ENCODE data around the gene SYK. TPM values are rescaled to one million over a fixed set of nuclear protein-coding genes. Genes with fewer than 3 reads are reported as not detected.

The SYK gene
- total RNA-seq, 1 experiment from 2014 or later: 5.9 TPM

DNA sequence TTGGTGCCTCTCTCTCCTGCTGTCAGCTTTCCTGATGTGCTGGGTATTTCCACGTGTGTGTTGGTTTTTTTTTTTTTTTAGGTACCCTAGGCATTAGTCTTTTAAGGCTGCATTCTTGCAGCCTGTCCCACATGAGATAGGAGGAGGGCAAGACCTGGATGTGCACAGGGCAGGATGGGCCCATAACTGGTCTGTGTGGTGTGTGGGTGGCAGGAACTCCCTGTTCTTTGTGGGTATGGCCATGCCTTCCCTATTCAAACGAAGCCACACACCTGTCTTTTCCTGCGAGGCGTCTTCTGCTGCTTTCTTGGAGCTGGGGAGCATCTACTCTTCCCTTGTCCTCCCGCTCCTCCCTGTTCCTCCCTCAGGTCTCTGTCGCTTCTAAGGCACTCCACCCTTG lies 6.8 kb downstream of the SYK start:
- intact Hi-C loops (cut with micrococcal nuclease): no loop called here
- Mint-ChIP-seq H3K36me3 (ENCODE audit: insufficient read depth, unreplicated experiment) (no peaks in the 10 kb centered on the region), H3K4me3 (ENCODE audit: unreplicated experiment) (no peak overlapping the region), H3K27me3 (ENCODE audit: insufficient read depth, unreplicated experiment) (no peaks in the 10 kb centered on the region), H3K27ac (ENCODE audit: low read depth, unreplicated experiment) (no peak overlapping the region), H3K9me3 (ENCODE audit: unreplicated experiment) (no peaks in the 10 kb centered on the region), H3K4me1 (ENCODE audit: insufficient read depth, unreplicated experiment) (peaks cover 22% of the 10 kb centered on the region)
- no peak for DNase-seq (ENCODE audit: unreplicated experiment)
- TF ChIP-seq, protein P1, sequence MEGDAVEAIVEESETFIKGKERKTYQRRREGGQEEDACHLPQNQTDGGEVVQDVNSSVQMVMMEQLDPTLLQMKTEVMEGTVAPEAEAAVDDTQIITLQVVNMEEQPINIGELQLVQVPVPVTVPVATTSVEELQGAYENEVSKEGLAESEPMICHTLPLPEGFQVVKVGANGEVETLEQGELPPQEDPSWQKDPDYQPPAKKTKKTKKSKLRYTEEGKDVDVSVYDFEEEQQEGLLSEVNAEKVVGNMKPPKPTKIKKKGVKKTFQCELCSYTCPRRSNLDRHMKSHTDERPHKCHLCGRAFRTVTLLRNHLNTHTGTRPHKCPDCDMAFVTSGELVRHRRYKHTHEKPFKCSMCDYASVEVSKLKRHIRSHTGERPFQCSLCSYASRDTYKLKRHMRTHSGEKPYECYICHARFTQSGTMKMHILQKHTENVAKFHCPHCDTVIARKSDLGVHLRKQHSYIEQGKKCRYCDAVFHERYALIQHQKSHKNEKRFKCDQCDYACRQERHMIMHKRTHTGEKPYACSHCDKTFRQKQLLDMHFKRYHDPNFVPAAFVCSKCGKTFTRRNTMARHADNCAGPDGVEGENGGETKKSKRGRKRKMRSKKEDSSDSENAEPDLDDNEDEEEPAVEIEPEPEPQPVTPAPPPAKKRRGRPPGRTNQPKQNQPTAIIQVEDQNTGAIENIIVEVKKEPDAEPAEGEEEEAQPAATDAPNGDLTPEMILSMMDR (IDR thresholded peaks at IDR 0.05; ENCODE audit: unreplicated experiment): no peak
- POLR2A ChIA-PET: no interaction called here
- CTCF ChIA-PET: no interaction called here
- no TSS peak for BruUV-seq (replicated peaks)

DNA sequence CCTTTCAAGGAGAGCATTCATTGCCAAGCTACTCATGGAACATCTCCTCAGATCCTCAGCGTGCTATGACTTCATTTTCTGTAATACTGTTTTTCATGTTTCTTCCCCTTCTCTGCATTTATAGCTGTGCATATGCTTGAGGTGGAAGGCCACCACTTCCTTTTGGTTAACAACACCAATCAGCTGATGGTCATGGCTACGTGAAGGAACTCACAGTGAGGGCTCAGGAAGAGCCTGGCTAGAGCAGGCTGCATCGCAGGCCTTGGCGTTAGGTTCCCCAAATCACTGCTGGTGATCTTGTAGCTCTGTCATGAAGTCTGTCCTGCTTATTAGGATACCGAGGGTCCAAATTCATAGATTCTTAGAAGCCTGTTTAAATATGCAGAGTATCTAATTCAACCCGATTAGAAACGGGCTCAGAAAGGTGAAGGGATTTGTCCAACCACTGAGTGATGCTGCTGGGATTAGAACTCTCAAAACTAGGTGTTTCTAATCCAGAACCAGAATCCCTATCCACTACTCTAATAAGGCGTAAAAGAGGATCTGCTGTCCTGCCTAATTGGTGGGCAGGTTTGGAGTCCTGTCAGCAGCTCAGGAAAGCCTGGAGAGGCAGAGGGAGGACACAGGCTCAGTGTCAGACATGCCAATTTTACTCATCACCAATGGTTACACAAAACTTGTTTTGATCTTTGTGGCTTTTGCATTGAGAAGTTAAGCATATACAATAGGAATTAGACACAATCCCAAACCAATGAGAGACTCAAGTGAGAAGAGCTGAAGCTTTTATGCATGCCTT lies 7.5 kb downstream of the SYK start:
- Mint-ChIP-seq H3K36me3 (ENCODE audit: insufficient read depth, unreplicated experiment) (no peaks in the 10 kb centered on the region), H3K9me3 (ENCODE audit: unreplicated experiment) (no peaks in the 10 kb centered on the region), H3K27ac (ENCODE audit: low read depth, unreplicated experiment) (no peak overlapping the region), H3K4me3 (ENCODE audit: unreplicated experiment) (no peak overlapping the region), H3K27me3 (ENCODE audit: insufficient read depth, unreplicated experiment) (no peaks in the 10 kb centered on the region), H3K4me1 (ENCODE audit: insufficient read depth, unreplicated experiment) (peaks cover 22% of the 10 kb centered on the region)
- ChIA-PET POLR2A (no interaction called here), CTCF (interaction anchor here (1.2 kb wide), 1 partner anchor 34 kb away, joined by 3 read pairs; no protein-coding TSS in a partner anchor)
- DNase-seq (ENCODE audit: unreplicated experiment): no peak
- intact Hi-C loops (cut with micrococcal nuclease): no loop called here
- no TSS peak for BruUV-seq (replicated peaks)
- TF ChIP-seq, protein P1 (IDR thresholded peaks at IDR 0.05; ENCODE audit: unreplicated experiment): no peak

DNA sequence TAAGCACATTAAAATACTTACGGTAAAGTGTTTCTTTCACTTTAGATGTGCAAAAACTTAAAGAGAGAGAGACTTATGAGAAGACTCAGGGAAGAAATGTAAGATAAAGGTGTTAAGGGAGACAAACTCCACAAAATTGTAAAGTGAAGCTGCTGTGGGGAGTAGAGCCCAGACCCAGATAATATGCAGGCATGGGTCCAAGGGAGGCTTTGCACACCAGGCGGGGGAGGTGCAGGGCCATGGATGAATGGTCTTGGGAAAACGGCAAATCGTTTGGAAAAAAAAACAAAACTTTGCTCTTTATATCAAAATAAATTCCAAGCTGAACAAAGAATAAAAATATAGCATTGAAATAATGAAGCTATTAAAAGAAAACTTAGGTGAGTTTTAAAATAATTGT lies 9.1 kb downstream of the SYK start:
- Mint-ChIP-seq H3K27me3 (ENCODE audit: insufficient read depth, unreplicated experiment) (no peaks in the 10 kb centered on the region), H3K9me3 (ENCODE audit: unreplicated experiment) (no peaks in the 10 kb centered on the region), H3K4me3 (ENCODE audit: unreplicated experiment) (no peak overlapping the region), H3K4me1 (ENCODE audit: insufficient read depth, unreplicated experiment) (peaks cover 22% of the 10 kb centered on the region), H3K27ac (ENCODE audit: low read depth, unreplicated experiment) (no peak overlapping the region), H3K36me3 (ENCODE audit: insufficient read depth, unreplicated experiment) (no peaks in the 10 kb centered on the region)
- no peak for DNase-seq (ENCODE audit: unreplicated experiment)
- ChIA-PET POLR2A (no interaction called here), CTCF (interaction anchor here (0.6 kb wide), 1 partner anchor 59 kb away, joined by 4 read pairs; no protein-coding TSS in a partner anchor)
- intact Hi-C loops (cut with micrococcal nuclease): no loop called here
- BruUV-seq (replicated peaks): no TSS peak
- TF ChIP-seq, protein P1 (IDR thresholded peaks at IDR 0.05; ENCODE audit: unreplicated experiment): no peak

DNA sequence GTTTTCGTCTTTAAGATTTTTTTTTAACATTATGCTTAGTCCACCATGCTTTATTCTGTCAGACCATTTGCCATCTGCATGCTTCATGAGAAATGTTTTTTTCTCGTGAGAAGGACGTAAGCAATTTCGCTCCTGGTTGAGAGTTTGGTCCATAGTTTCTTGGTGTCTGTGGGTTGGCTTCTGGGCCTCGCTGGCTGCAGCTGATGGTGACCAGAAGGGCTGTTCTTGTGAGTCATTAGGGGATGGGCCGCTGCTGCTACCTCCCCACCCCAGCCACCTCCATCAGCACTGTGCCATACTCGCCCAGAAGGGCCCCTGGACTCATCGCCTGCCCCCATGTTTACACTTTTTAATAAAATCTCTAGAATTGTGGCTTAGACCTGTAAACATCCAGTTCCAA lies 11.4 kb downstream of the SYK start:
- Mint-ChIP-seq H3K27me3 (ENCODE audit: insufficient read depth, unreplicated experiment) (no peaks in the 10 kb centered on the region), H3K36me3 (ENCODE audit: insufficient read depth, unreplicated experiment) (no peaks in the 10 kb centered on the region), H3K4me3 (ENCODE audit: unreplicated experiment) (no peak overlapping the region), H3K27ac (ENCODE audit: low read depth, unreplicated experiment) (no peak overlapping the region), H3K9me3 (ENCODE audit: unreplicated experiment) (peaks cover 6% of the 10 kb centered on the region), H3K4me1 (ENCODE audit: insufficient read depth, unreplicated experiment) (peaks cover 22% of the 10 kb centered on the region)
- no peak for DNase-seq (ENCODE audit: unreplicated experiment)
- ChIA-PET POLR2A (no interaction called here), CTCF (interaction anchor here (0.7 kb wide), 1 partner anchor 1952 kb away, joined by 4 read pairs; no protein-coding TSS in a partner anchor)
- TF ChIP-seq, protein P1 (IDR thresholded peaks at IDR 0.05; ENCODE audit: unreplicated experiment): no peak
- BruUV-seq (replicated peaks): no TSS peak
- intact Hi-C loops (cut with micrococcal nuclease): no loop called here

Measured in MCF 10A (cell line).